B cell (primary cell): ENCODE results near the gene EHBP1. TPM values are rescaled to one million over a fixed set of nuclear protein-coding genes. Genes with fewer than 3 reads are reported as not detected.
"Not testable (repeated sequence)": the region's sequence is repeated elsewhere in the genome, so short reads cannot be mapped to it uniquely, and the experiment has no call there.

ENCODE experiments used
- ATAC-seq: fragments of 200-7000 bp; cut with Tn5 transposase; one replicate; pipeline ENCODE4 v1.10.0; 2021; ENCODE audit warnings: low read depth, mild to moderate bottlenecking, moderate number of reproducible peaks, moderate library complexity
- CTCF ChIA-PET: fragments of 350-600 bp; sonication (Branson Sonifier 250); formaldehyde crosslinking; loops from one replicate; lab custom pipeline; 2021; ENCODE audit warnings: antibody characterized with exemption, inconsistent platforms; lab: Charles Lee
- POLR2A ChIA-PET: fragments of 350-600 bp; sonication (Branson Sonifier 250); formaldehyde crosslinking; loops from one replicate; lab custom pipeline; 2021; ENCODE audit warnings: antibody characterized with exemption; lab: Charles Lee
- DNase-seq: peaks from one replicate; pipeline ENCODE4 v3.0.0; 2013
- H2AFZ ChIP-seq: 2 replicates; pipeline ENCODE4 v1.6.1; 2012; ENCODE audit warnings: mild to moderate bottlenecking, low read depth, low read length; ENCODE audit not compliant: insufficient read depth, poor library complexity, severe bottlenecking
- H3K27ac ChIP-seq, 2 donors: 1 replicate in 1 of 2; 2 replicates in 1 of 2; pipeline ENCODE4 v1.5.1; 2012 to 2013; ENCODE audit warnings: low read length in 2 of 2, mild to moderate bottlenecking in 2 of 2, moderate library complexity in 1 of 2
- H3K27me3 ChIP-seq, 4 experiments: fragments of 200-600 bp in 1 of 4; sonication (generic) in 1 of 4; replicated peaks in 1 of 4; 1 replicate in 2 of 4; 2 replicates in 2 of 4; pipeline versions ENCODE4 v1.6.1 to v1.7.0; 2013 to 2016; ENCODE audit warnings: low read length in 3 of 4, mild to moderate bottlenecking in 2 of 4, mixed read lengths in 1 of 4, moderate library complexity in 1 of 4; ENCODE audit not compliant: insufficient read depth in 4 of 4, control insufficient read depth in 3 of 4; ENCODE audit errors: control extremely low read depth in 1 of 4
- H3K36me3 ChIP-seq, 2 experiments: replicated peaks in 1 of 2; 1 replicate in 1 of 2; 2 replicates in 1 of 2; pipeline versions ENCODE4 v1.6.1 to v1.7.1; 2013; ENCODE audit warnings: low read length in 1 of 2; ENCODE audit not compliant: insufficient read depth in 2 of 2, control insufficient read depth in 1 of 2; ENCODE audit errors: control extremely low read depth in 1 of 2, extremely low read depth in 1 of 2
- H3K4me1 ChIP-seq, 2 donors: fragments of 200-600 bp in 1 of 2; sonication (generic) in 1 of 2; 1 replicate in 1 of 2; 2 replicates in 1 of 2; pipeline versions ENCODE4 v1.5.1 to v1.6.1; 2013 to 2017; ENCODE audit warnings: low read length in 2 of 2; ENCODE audit not compliant: control insufficient read depth in 2 of 2, insufficient read depth in 2 of 2
- H3K4me2 ChIP-seq: replicated peaks from 2 replicates; pipeline ENCODE3; 2012; ENCODE audit warnings: mild to moderate bottlenecking, low read depth, low read length; ENCODE audit not compliant: poor library complexity, severe bottlenecking
- H3K4me3 ChIP-seq, 5 experiments: fragments of 200-600 bp in 1 of 5; sonication (generic) in 1 of 5; 1 replicate in 3 of 5; 2 replicates in 2 of 5; pipeline versions ENCODE4 v1.5.1 to v1.7.0; 2011 to 2016; ENCODE audit warnings: low read length in 4 of 5, mild to moderate bottlenecking in 4 of 5, low read depth in 2 of 5, control low read depth in 1 of 5, moderate library complexity in 1 of 5; ENCODE audit not compliant: insufficient read depth in 1 of 5; ENCODE audit errors: control extremely low read depth in 1 of 5, extremely low read depth in 1 of 5
- H3K79me2 ChIP-seq: fragments of 200-600 bp; sonication (generic); one replicate; pipeline ENCODE4 v1.6.0; 2016; ENCODE audit warnings: low read length; ENCODE audit not compliant: control insufficient read depth, insufficient read depth
- H3K9ac ChIP-seq: fragments of 200-600 bp; sonication (generic); 2 replicates; pipeline ENCODE4 v1.6.1; 2017; ENCODE audit warnings: mild to moderate bottlenecking, low read length, moderate library complexity
- H3K9me3 ChIP-seq, 3 donors: one replicate each; pipeline versions ENCODE4 v1.6.1 to v1.7.1; 2013; ENCODE audit warnings: low read length in 2 of 3; ENCODE audit not compliant: control insufficient read depth in 2 of 3, insufficient read depth in 1 of 3; ENCODE audit errors: control extremely low read depth in 1 of 3
- H4K20me1 ChIP-seq: 2 replicates; pipeline ENCODE4 v1.6.0; 2012; ENCODE audit warnings: mild to moderate bottlenecking, low read length; ENCODE audit not compliant: insufficient read depth, control insufficient read depth, poor library complexity, severe bottlenecking
- H3K27ac Mint-ChIP-seq: one replicate; pipeline ENCODE4 v1.8.0; 2021; ENCODE audit warnings: mixed read lengths
- H3K27me3 Mint-ChIP-seq: one replicate; pipeline ENCODE4 v1.8.0; 2021; ENCODE audit warnings: mixed read lengths
- H3K4me1 Mint-ChIP-seq: one replicate; pipeline ENCODE4 v1.8.0; 2021; ENCODE audit warnings: mixed read lengths
- H3K4me3 Mint-ChIP-seq: one replicate; pipeline ENCODE4 v1.8.0; 2021; ENCODE audit warnings: mixed read lengths
- H3K9me3 Mint-ChIP-seq: one replicate; pipeline ENCODE4 v1.8.0; 2022; ENCODE audit warnings: mixed read lengths; ENCODE audit not compliant: insufficient read depth
- EZH2 ChIP-seq: IDR thresholded peaks from 2 replicates; pipeline ENCODE4 v1.6.1; 2012; ENCODE audit warnings: borderline replicate concordance, low read depth, mild to moderate bottlenecking, moderate library complexity, low read length; ENCODE audit not compliant: insufficient read depth, poor library complexity, severe bottlenecking
- WGBS: methylation state at CpG from one replicate; pipeline ENCODE4 v1.1.5; 2013; ENCODE audit warnings: missing lambda C conversion rate; ENCODE audit not compliant: insufficient coverage; 5-methylcytosine and 5-hydroxymethylcytosine counted together
- intact Hi-C: fragments of 100-400 bp; cut with micrococcal nuclease; formaldehyde crosslinking; loops from one replicate; pipeline ENCODE4 v1.10.0; 2022
- polyA plus RNA-seq: library from polyadenylated mRNA; depleted of rRNA; stranded (reverse); fragments of >200 nt; gene quantifications from 2 replicates; pipeline ENCODE4 v1.2.3, GENCODE V29; 2012
- total RNA-seq, 2 donors: library from RNA; stranded (reverse); fragments of 120-200 nt in 1 of 2; gene quantifications; 1 replicate in 1 of 2; 2 replicates in 1 of 2; pipeline versions ENCODE4 v1.2.3 to v1.2.4, GENCODE V29; 2013 to 2022
- TF ChIP-seq, protein P1 (sequence below): fragments of 200-600 bp; IDR thresholded peaks from one replicate; pipeline ENCODE4 v1.8.0; 2022; ENCODE audit warnings: antibody characterized with exemption, mild to moderate bottlenecking

Gene EHBP1
- total and polyA plus RNA-seq, 2 donors (not counting 1 experiment from before 2014, with no cell fraction given): 8.8 to 34.7 TPM

DNA sequence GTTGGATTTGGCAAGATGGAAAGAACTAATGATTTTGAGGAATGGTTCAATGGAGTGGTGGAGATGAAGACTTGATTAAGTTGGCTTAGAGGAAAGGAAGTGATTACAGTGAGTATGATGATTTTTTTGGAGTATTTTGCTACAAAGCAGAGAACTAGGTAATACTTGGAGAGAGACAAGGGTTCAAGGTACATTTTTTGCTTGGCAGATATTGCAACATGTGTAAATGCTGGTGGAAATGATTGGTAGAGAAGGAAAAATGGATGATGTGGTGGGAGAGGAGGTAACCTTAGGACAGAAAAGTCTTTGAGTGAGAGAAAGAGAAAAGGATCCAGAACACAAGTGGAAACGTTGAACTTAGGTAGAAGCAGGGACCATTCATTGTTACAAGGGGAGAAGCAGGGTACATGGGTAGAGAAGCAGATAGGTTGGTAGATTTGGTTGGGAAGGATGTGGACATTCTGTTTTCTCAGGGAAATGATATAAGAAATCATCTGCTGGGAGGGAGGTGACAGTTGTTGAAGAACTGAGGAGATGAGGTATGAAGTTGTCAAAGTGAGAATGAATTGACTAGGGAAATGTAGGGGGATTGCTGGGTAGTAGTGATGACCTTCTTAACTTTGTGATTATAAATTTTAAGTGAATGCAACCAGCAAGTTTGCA lies 6.5 kb downstream of the EHBP1 start:
- H3K27ac Mint-ChIP-seq: no peak overlapping the region
- no peaks in the 10 kb centered on the region for H4K20me1 ChIP-seq
- H3K27me3 Mint-ChIP-seq: no peaks in the 10 kb centered on the region

DNA sequence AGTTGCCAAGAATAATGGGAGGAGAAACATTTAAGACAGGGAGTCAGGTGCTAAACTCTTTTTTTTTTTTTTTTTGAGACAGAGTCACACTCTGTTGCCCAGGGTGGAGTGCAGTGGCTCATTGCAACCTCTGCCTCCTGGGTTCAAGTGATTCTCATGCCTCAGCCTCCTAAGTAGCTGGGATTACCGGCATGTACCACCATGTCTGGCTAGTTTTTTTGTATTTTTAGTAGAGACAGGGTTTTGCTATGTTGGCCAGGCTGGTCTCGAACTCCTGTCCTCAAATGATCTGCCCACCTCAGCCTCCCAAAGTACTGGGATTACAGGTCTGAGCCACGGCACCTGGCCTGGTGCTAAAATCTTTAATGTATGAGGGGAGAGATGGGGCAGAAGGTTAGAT lies 7.7 kb downstream of the EHBP1 start:
- H3K9me3 Mint-ChIP-seq, H3K36me3 ChIP-seq: not testable (repeated sequence)
- H3K79me2 ChIP-seq: peaks cover 13% of the 10 kb centered on the region

More for the DNA sequence above, 6.5 kb downstream of the EHBP1 start:
- DNase-seq (no peak), ATAC-seq (no peak)
- Histone ChIP-seq H3K27me3 (no peaks in the 10 kb centered on the region), H3K9ac (no peak overlapping the region), H3K27ac (no peak overlapping the region), H3K4me2 (no peak overlapping the region), H3K79me2 (peaks cover 18% of the 10 kb centered on the region), H3K4me1 (peaks cover 4% of the 10 kb centered on the region in 2 donors), H2AFZ (no peak overlapping the region), H3K4me3 (no peak overlapping the region), H3K9me3 (no peaks in the 10 kb centered on the region), H3K36me3 (no peaks in the 10 kb centered on the region)
- H3K9me3 Mint-ChIP-seq: no peaks in the 10 kb centered on the region
- 100% methylated on average over 1 of the region's 1 CpG for WGBS
- TF ChIP-seq, protein P1, sequence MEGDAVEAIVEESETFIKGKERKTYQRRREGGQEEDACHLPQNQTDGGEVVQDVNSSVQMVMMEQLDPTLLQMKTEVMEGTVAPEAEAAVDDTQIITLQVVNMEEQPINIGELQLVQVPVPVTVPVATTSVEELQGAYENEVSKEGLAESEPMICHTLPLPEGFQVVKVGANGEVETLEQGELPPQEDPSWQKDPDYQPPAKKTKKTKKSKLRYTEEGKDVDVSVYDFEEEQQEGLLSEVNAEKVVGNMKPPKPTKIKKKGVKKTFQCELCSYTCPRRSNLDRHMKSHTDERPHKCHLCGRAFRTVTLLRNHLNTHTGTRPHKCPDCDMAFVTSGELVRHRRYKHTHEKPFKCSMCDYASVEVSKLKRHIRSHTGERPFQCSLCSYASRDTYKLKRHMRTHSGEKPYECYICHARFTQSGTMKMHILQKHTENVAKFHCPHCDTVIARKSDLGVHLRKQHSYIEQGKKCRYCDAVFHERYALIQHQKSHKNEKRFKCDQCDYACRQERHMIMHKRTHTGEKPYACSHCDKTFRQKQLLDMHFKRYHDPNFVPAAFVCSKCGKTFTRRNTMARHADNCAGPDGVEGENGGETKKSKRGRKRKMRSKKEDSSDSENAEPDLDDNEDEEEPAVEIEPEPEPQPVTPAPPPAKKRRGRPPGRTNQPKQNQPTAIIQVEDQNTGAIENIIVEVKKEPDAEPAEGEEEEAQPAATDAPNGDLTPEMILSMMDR: no peak
- TF ChIP-seq EZH2: no peak
- CTCF ChIA-PET: no interaction called here
- intact Hi-C loops: no loop called here
- no peak overlapping the region for H3K4me3 Mint-ChIP-seq
- peaks cover 16% of the 10 kb centered on the region for H3K4me1 Mint-ChIP-seq
- POLR2A ChIA-PET: no interaction called here

More for the DNA sequence above, 7.7 kb downstream of the EHBP1 start:
- H3K9me3 ChIP-seq, H3K4me2 ChIP-seq, H2AFZ ChIP-seq, H3K4me3 ChIP-seq, DNase-seq, H3K27ac Mint-ChIP-seq, POLR2A ChIA-PET, H3K4me1 ChIP-seq, H3K27me3 ChIP-seq, H4K20me1 ChIP-seq, intact Hi-C loops, H3K27me3 Mint-ChIP-seq, H3K9ac ChIP-seq, ATAC-seq, H3K27ac ChIP-seq, H3K4me3 Mint-ChIP-seq, CTCF ChIA-PET: not testable (repeated sequence)
- H3K4me1 Mint-ChIP-seq: peaks cover 12% of the 10 kb centered on the region
- 100% methylated on average over 1 of the region's 3 CpGs for WGBS
